Measurements from ENCODE around the gene ADGRB3.
"Not testable (repeated sequence)": the region's sequence is repeated elsewhere in the genome, so short reads cannot be mapped to it uniquely, and the experiment has no call there.

The ADGRB3 gene

DNA sequence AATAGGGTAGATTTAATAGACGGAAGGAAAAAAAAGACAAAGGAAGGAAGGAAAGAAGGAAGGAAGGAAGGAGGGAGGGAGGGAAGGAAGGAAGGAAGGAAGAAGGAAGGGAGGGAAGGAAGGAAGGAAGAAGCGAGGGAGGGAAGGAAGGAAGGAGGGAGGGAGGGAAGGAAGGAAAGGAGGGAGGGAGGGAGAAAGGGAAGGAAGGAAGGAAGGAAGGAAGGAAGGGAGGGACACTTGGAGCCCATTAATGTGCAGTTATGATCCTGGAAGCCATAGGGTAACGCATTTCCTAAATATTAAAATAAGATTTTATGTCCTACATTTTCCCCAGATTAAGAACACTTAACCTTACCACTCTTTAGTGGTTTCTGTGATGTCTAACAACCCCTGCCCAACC is 465.7 kb downstream of the ADGRB3 start:
- TF ChIP-seq GATA1 (IDR thresholded peaks at IDR 0.05; ENCODE audit: low read depth, low read length) (no peak), POLR2A (IDR thresholded peaks at IDR 0.05; ENCODE audit: low read length) (no peak)
- DNase-seq: no peak

DNA sequence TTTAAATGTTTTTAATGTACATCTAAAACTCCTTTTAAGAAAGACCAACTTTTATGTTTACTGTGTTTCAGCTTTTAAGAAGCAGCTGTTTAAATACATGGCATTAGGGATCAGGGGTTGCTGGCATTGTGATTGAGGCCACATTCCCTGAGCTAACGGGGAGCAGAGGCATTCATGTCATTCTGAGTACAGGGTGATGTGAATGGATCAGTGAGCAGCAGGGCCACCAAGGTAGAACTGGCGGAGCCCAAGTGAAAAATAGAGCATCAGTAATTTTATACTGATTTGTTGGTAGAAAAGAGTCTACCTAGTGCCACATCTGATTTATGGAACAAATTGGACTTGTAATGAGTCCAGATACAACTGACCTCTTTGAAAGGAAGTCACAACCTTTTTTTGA is 467.3 kb downstream of the ADGRB3 start:
- DNase-seq: no peak
- no peak for TF ChIP-seq POLR2A (IDR thresholded peaks at IDR 0.05; ENCODE audit: low read length)

GRCh38 chr6:69105288-69105687 is 470.2 kb downstream of the ADGRB3 start:
- DNase-seq: no peak
- TF ChIP-seq POLR2A (IDR thresholded peaks at IDR 0.05; ENCODE audit: low read length) (no peak), GATA1 (IDR thresholded peaks at IDR 0.05; ENCODE audit: low read depth, low read length) (no peak)

DNA sequence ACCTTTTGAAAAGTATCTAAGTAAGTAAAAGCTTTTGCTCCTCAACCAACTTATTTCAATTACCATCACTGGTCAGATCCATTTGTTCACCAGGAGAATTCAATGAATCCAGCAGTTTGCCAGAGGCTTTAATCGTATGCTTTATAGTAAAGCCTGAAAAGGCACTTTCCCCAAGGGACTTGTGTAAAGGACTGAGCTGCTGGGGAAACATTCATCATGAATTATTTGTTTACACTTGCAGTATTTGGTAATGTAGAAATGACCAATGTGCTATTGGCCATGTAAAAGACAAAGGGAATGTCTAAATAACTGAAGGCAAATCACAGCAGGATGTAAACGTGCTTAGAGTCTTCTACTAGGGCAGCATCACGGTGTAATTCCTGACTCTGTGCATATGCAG is 471.4 kb downstream of the ADGRB3 start:
- TF ChIP-seq POLR2A (IDR thresholded peaks at IDR 0.05; ENCODE audit: low read length) (no peak), GATA1 (IDR thresholded peaks at IDR 0.05; ENCODE audit: low read depth, low read length) (no peak)
- DNase-seq: no peak

- no peak for DNase-seq
- TF ChIP-seq GATA1 (IDR thresholded peaks at IDR 0.05; ENCODE audit: low read depth, low read length) (no peak), POLR2A (IDR thresholded peaks at IDR 0.05; ENCODE audit: low read length) (no peak)
Observed at GRCh38 chr6:69111301-69111700, 476.2 kb downstream of the ADGRB3 start.

GRCh38 chr6:69116658-69117057 is 481.6 kb downstream of the ADGRB3 start:
- no peak for TF ChIP-seq POLR2A (IDR thresholded peaks at IDR 0.05; ENCODE audit: low read length)
- no peak for DNase-seq

GRCh38 chr6:69121461-69122406 is 486.7 kb downstream of the ADGRB3 start:
- DNase-seq: not testable (repeated sequence)

DNA sequence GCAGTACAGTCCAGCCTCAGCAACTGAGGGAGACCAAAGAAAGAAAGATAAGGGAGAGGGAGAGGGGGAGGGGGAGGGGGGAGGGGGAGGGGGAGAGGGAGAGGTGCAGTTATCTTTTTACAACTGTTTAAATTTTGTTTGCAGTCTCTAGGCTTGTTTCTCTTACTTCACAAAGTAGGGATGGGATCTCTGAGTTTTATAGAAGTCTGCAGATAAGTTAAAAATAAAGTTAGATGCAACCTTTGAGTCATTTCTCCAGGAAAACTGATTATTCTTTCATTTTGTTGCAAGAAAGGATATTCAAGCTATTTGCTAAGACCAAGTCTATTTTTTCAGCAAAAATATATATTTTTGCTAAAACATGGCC is 487.3 kb downstream of the ADGRB3 start:
- no peak for DNase-seq

GRCh38 chr6:69128411-69128810 is 493.3 kb downstream of the ADGRB3 start:
- TF ChIP-seq GATA1 (IDR thresholded peaks at IDR 0.05; ENCODE audit: low read depth, low read length) (no peak), POLR2A (IDR thresholded peaks at IDR 0.05; ENCODE audit: low read length) (no peak)
- DNase-seq: no peak

More for the DNA sequence above, 487.3 kb downstream of the ADGRB3 start:
- TF ChIP-seq GATA1 (IDR thresholded peaks at IDR 0.05; ENCODE audit: low read depth, low read length) (no peak), POLR2A (IDR thresholded peaks at IDR 0.05; ENCODE audit: low read length) (no peak)

DNA sequence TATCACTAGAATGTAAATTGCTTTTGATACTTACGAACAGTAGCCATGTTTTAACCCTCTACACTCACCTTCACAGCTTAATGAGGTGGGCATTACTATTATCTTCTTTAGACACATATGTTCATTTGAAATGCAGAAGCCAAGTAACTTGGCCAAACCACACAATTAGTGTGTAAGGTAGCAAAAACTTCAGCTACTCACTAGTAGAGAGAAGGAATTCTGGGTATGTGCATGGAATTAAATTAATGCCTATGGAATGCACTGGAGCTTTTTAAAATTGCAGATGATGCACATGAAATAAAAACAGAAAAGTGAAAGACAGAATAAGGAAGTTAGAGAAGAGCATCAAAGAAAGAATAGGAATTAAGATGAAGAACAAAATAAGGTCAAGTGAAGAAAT is 494.0 kb downstream of the ADGRB3 start:
- no peak for DNase-seq
- TF ChIP-seq POLR2A (IDR thresholded peaks at IDR 0.05; ENCODE audit: low read length): no peak
- no peak for TF ChIP-seq GATA1 (IDR thresholded peaks at IDR 0.05; ENCODE audit: low read depth, low read length)

DNA sequence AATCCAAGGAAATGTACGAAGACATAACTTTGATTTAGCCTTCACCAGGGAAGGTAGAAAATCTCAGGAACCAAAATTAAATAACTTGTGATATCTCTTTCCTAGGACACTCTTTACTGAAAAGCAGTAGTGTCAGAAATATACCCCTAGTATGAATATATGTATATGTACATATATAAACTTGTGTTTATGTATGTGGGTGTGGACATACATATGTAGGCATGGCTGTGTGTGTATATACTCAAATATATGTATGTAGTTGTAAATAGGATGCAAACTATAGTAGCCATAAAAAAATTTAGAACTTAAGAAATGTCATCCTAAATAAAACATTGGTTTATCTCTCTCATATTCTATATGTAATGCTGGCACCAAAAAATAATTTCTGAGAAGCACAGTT is 500.8 kb downstream of the ADGRB3 start:
- no peak for TF ChIP-seq GATA1 (IDR thresholded peaks at IDR 0.05; ENCODE audit: low read depth, low read length)
- no peak for TF ChIP-seq POLR2A (IDR thresholded peaks at IDR 0.05; ENCODE audit: low read length)
- DNase-seq: no peak

GRCh38 chr6:69138148-69138547 is 503.1 kb downstream of the ADGRB3 start:
- TF ChIP-seq GATA1 (IDR thresholded peaks at IDR 0.05; ENCODE audit: low read depth, low read length) (no peak), POLR2A (IDR thresholded peaks at IDR 0.05; ENCODE audit: low read length) (no peak)

DNA sequence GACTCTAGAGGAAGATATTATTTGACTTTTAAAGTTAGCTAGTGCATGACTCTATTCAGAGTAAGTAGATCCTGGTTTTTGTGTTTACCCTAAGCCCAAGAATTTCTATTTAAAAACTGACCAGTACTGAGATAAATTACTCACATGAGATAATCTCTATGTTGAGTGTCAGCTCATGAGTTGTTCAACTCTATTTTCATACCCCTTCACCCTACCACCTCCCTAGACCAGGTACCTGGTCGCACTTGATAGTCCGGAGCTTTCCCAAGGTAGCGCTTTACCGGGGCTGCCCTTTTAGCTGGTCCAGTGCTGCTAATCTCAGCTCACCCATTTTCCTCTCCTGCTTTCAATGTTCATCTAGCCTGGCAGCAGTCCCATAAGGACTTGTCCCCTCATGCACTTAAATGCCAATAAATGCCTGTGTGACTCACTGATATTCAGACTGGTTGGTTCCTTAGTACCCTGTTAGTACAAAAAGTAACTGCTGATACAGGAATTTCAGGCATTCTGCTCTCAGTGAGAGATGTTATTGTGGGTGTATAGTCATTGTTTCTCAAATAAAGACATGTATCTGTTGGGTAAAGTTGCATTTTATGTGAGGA is 503.9 kb downstream of the ADGRB3 start:
- no peak for DNase-seq
- TF ChIP-seq POLR2A (IDR thresholded peaks at IDR 0.05; ENCODE audit: low read length): no peak

More at GRCh38 chr6:69138148-69138547, 503.1 kb downstream of the ADGRB3 start:
- no peak for DNase-seq

GRCh38 chr6:69145062-69145461 is 510.0 kb downstream of the ADGRB3 start:
- no peak for DNase-seq
- TF ChIP-seq POLR2A (IDR thresholded peaks at IDR 0.05; ENCODE audit: low read length) (no peak), GATA1 (IDR thresholded peaks at IDR 0.05; ENCODE audit: low read depth, low read length) (no peak)

- DNase-seq: no peak
- no peak for TF ChIP-seq GATA1 (IDR thresholded peaks at IDR 0.05; ENCODE audit: low read depth, low read length)
- TF ChIP-seq POLR2A (IDR thresholded peaks at IDR 0.05; ENCODE audit: low read length): no peak
Observed at GRCh38 chr6:69146385-69146784, 511.3 kb downstream of the ADGRB3 start.
